Activated T-helper 17 cell treated with anti-CD3 and anti-CD28 coated beads, Interleukin-2, amount 50 U/mL, for 72 hours (primary cell): ENCODE measurements around the gene HDAC8. TPM values are rescaled to one million over a fixed set of nuclear protein-coding genes. Genes with fewer than 3 reads are reported as not detected.
"Not testable (repeated sequence)": the region's sequence is repeated elsewhere in the genome, so short reads cannot be mapped to it uniquely, and the experiment has no call there.

Experiments
- ATAC-seq: fragments of 150-1000 bp; cut with Tn5 transposase; replicated peaks from 2 replicates; pipeline ENCODE4 v1.10.0; 2021; ENCODE audit warnings: mild to moderate bottlenecking, moderate library complexity
- H3K27ac Mint-ChIP-seq: one replicate; pipeline ENCODE4 v1.8.0; 2022; ENCODE audit warnings: mixed read lengths
- H3K27me3 Mint-ChIP-seq: one replicate; pipeline ENCODE4 v1.8.0; 2022; ENCODE audit warnings: mixed read lengths
- H3K36me3 Mint-ChIP-seq: one replicate; pipeline ENCODE4 v1.8.0; 2022; ENCODE audit warnings: low read depth, mild to moderate bottlenecking, mixed read lengths
- H3K4me1 Mint-ChIP-seq: one replicate; pipeline ENCODE4 v1.8.0; 2022; ENCODE audit warnings: mixed read lengths
- H3K4me3 Mint-ChIP-seq: one replicate; pipeline ENCODE4 v1.8.0; 2022; ENCODE audit warnings: mild to moderate bottlenecking, mixed read lengths
- H3K9me3 Mint-ChIP-seq: one replicate; pipeline ENCODE4 v1.8.0; 2022; ENCODE audit warnings: mixed read lengths
- total RNA-seq, 2 donors: library from RNA; stranded (reverse); gene quantifications; one replicate each; pipeline ENCODE4 v1.2.3, GENCODE V29; 2022

Gene HDAC8
- total RNA-seq, 2 donors from 2014 or later, result 18.4 to 24.7 TPM

DNA sequence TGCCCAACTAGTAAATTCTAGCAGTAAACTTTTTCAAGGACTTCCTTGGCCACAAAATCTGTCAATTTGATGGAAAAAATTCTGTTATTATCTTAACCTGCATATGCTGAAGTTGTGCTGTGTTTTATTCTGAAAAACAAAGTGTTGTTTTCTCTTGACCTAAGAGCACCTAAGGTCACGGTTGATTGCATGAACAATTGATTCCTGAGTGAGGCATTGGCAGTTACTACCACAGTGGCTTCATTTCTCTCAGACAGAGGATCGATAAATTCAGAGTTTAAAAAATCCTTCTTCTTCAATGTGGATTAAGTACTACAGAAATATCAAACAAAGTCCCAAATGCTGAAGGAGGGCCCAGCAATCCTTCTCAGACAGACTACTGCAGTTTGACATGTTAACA, 6.2 kb downstream of the HDAC8 start:
- no peaks in the 10 kb centered on the region for H3K4me1 Mint-ChIP-seq
- H3K36me3 Mint-ChIP-seq, result peaks cover 70% of the 10 kb centered on the region
- no peak overlapping the region for H3K4me3 Mint-ChIP-seq
- no peak overlapping the region for H3K27ac Mint-ChIP-seq
- H3K27me3 Mint-ChIP-seq, result no peaks in the 10 kb centered on the region
- ATAC-seq, result no peak
- no peaks in the 10 kb centered on the region for H3K9me3 Mint-ChIP-seq

DNA sequence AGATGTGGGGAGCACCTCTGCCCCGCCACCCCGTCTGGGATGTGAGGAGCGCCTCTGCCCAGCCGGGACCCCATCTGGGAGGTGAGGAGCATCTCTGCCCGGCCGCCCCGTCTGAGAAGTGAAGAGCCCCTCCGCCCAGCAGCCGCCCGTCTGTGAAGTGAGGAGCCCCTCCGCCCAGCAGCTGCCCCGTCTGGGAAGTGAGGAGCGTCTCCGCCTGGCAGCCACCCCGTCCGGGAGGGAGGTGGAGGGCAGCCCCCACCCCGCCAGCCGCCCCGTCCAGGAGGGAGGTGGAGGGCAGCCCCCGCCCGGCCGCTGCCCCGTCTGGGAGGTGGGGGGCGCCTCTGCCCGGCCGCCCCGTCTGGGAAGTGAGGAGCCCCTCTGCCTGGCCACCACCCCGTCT, 13.0 kb downstream of the HDAC8 start:
- not testable (repeated sequence) for H3K4me3 Mint-ChIP-seq, H3K27me3 Mint-ChIP-seq, ATAC-seq, H3K27ac Mint-ChIP-seq, H3K9me3 Mint-ChIP-seq, H3K4me1 Mint-ChIP-seq
- H3K36me3 Mint-ChIP-seq, result peaks cover 46% of the 10 kb centered on the region

DNA sequence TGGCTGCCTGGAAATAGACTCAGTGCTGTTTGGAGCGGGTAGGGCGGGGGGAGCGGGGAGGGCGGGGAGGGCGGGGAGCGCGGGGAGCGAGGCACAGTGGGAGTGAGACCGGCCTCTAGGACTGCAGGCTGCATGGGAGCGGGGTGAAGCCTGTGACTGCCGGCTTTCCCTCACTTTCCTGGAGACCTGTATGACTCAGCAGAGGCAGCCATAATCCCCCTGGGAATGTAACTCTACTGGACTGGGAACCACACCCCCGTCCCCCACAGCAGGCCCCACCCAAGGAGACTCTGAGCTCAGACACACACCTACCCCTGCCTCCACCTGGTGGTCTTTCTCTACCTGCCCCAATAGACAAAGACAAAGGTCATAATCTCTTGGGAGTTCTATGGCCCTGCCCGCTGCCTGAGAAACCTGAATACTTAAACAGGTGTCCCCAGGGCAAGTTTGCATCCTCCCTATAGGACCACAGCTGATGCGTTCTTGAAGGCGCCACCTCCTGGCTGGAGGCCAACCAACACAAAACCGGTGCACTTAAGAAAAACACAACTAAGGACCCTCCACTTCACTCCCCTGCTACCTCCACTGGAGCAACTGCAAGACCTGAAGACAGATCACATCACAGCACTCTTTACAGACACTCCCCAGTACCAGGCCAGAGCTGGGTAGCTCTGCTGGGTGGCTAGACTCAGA, 18.0 kb downstream of the HDAC8 start:
- Mint-ChIP-seq H3K27ac (no peak overlapping the region), H3K36me3 (peaks cover 30% of the 10 kb centered on the region)

DNA sequence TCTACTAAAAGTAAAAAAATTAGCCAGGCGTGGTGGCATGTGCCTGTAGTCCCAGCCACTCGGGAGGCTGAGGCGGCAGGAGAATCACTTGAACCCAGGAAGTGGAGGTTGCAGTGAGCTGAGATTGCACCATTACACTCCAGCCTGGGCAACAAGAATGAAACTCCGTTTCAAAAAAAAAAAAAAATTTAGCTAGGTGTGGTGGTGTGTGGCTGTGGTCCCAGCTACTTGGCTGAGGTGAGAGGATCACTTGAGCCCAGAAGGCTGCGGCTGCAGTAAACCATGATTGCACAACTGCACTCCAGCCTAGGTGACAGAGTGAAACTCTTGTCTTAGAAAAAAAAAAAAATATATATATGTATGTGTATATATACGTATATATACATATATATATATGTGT, 20.2 kb downstream of the HDAC8 start:
- H3K27me3 Mint-ChIP-seq, ATAC-seq, H3K4me3 Mint-ChIP-seq, H3K9me3 Mint-ChIP-seq, H3K27ac Mint-ChIP-seq, H3K4me1 Mint-ChIP-seq: not testable (repeated sequence)
- peaks cover 17% of the 10 kb centered on the region for H3K36me3 Mint-ChIP-seq

More for the DNA sequence above, 18.0 kb downstream of the HDAC8 start:
- H3K27me3 Mint-ChIP-seq, result no peaks in the 10 kb centered on the region
- no peaks in the 10 kb centered on the region for H3K9me3 Mint-ChIP-seq
- H3K4me3 Mint-ChIP-seq, result no peak overlapping the region
- H3K4me1 Mint-ChIP-seq, result peaks cover 6% of the 10 kb centered on the region
- no peak for ATAC-seq

DNA sequence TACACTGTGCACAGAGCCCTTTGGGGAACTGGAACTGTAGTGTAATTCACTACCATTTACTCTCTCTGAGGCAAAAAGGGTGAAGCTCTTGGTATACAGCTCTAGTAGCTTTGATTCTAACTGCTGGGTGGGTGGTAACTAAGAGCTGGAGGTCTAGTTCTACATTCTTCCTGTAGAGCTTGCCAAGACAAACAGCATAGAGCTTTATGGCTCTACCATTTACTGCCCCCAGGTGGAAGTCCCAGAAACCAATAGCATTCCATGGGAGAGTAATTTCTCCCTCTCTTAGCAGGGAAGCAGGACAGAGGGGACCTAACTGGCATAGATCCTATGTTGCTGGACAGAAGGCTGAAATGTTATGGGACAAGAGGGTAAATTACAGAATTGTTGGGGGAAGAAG, 26.7 kb downstream of the HDAC8 start:
- H3K4me1 Mint-ChIP-seq, result no peaks in the 10 kb centered on the region
- H3K36me3 Mint-ChIP-seq, result peaks cover 18% of the 10 kb centered on the region
- no peak for ATAC-seq
- H3K27ac Mint-ChIP-seq, result no peak overlapping the region
- no peaks in the 10 kb centered on the region for H3K27me3 Mint-ChIP-seq
- H3K4me3 Mint-ChIP-seq, result no peak overlapping the region
- H3K9me3 Mint-ChIP-seq, result no peaks in the 10 kb centered on the region

DNA sequence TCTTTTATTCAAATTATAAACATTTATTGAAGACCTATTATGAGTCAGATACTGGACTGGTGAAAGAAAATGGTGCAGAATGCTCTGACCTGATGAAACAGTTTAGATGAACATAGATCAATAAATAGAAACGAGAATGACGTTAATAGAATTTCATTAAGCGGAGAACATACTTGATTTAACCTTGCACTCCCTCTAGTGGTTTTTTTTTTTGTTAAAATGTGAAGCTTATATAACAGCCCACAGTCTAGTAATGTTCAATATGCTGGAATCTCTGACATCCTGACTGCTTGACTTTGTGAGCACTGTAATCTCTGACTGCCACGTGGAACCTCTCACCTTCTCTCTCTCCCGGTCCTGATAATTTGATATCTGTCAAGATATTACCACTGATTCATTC, 32.3 kb downstream of the HDAC8 start:
- Mint-ChIP-seq H3K4me3 (no peak overlapping the region), H3K27ac (no peak overlapping the region), H3K9me3 (no peaks in the 10 kb centered on the region), H3K36me3 (peaks cover 10% of the 10 kb centered on the region), H3K27me3 (no peaks in the 10 kb centered on the region), H3K4me1 (no peaks in the 10 kb centered on the region)
- ATAC-seq, result no peak

DNA sequence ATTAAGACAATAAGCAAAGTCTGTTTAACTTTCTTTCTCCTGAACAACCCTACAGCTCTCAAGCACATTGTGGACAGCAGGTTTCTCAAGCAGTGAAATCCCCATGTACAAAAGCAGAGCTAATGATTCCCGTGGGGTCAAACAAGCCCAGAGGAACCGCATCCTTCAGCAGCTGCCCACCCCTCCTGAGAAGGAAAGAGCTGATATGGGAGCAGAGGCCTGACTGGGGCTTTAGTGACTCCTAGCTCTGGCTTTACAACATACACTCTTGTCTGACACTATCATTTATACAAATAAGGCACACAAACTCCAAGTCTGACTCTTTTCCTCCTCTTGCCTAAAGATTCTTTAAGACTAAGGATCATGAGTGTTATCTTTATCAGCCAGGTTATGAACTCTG, 32.8 kb downstream of the HDAC8 start:
- Mint-ChIP-seq H3K4me1 (no peaks in the 10 kb centered on the region), H3K9me3 (no peaks in the 10 kb centered on the region), H3K4me3 (no peak overlapping the region), H3K36me3 (peaks cover 10% of the 10 kb centered on the region), H3K27ac (no peak overlapping the region), H3K27me3 (no peaks in the 10 kb centered on the region)
- ATAC-seq, result no peak

DNA sequence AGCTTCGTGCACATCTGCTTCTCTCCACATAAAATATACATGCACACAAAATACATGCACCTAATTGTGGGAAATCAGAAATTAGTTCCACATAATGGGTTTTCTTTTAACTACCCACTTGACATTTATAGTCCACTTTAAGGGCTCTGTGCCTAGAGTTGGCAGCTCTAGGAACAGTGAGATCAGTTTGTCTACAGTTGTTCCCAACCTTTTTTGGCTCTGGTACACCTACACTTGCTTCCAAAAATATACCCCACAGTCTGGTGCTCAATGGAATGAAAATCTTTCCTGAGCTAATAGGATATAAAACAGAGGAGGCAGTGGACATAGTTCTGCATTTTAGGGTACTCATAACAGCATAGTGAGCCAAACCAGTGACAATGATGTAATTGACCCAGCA, 36.1 kb downstream of the HDAC8 start:
- no peak for ATAC-seq
- H3K4me1 Mint-ChIP-seq, result no peaks in the 10 kb centered on the region
- H3K27me3 Mint-ChIP-seq, result no peaks in the 10 kb centered on the region
- H3K9me3 Mint-ChIP-seq, result no peaks in the 10 kb centered on the region
- no peak overlapping the region for H3K4me3 Mint-ChIP-seq
- H3K27ac Mint-ChIP-seq, result no peak overlapping the region
- H3K36me3 Mint-ChIP-seq, result peaks cover 5% of the 10 kb centered on the region

DNA sequence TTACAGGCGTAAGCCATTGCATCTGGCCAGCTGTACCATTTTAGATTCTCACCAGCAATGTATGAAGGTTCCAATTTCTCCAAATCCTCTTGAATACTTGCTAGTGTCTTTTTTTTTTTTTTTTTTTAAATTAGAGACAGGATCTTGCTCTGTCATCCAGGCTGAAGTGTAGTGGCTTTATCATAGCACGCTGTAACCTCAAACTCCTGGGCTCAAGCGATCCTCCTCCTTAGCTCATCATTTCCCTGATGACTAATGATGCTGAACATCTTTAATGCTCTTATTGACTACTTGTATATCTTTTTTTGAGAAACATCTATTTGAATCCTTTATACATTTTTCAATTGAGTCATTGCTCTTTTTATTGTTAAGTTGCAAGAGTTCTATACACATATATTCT, 40.3 kb downstream of the HDAC8 start:
- peaks cover 3% of the 10 kb centered on the region for H3K9me3 Mint-ChIP-seq

DNA sequence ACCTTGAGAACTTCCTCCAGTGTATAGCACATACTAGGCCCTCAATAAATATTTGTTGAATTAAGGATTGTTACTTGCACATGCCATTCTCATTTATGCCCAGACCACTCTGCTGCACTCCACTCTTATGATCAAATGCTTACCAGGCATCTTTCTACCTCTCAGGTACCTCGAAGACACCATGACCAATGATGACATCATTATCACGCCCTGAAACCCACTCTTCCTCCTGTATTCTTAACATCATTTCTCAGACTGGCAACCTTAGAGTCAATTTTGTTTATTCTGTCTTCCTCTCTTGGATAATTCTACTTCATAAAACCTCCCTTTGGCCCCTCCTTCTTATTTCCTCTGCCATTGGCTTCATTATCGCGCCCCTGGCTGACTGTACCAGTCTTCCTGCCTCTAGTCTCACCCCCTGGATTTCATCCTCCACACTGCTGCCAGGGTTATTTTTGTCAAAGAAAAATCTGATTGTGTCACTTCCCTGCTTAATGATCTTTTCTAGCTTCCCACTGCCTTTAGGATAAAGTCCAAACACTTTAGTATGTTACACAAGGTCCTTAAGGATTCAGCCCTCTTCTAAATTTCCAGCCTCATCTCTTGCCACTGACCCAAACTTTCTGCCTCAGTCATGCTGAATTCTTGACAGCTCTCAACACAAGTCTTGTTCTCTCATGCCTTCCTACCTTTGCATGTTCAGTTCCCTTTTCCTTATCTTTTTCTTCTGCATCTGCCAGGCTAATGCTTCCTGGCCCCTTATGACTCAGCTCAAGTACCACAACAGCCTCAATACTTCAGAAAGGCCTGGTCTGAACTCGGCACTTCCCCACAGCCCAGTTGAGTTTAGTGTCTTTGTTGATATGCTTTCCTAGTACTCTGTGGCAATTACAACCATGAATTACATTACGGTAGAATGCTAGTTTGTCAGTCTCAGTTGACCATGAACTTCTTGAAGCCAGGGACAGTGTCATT, 45.8 kb downstream of the HDAC8 start:
- Mint-ChIP-seq H3K4me3 (no peak overlapping the region), H3K4me1 (peaks cover 7% of the 10 kb centered on the region), H3K9me3 (peaks cover 3% of the 10 kb centered on the region), H3K36me3 (peaks cover 12% of the 10 kb centered on the region), H3K27ac (peak overlapping the region; percentile 60), H3K27me3 (no peaks in the 10 kb centered on the region)
- peak; percentile 12 for ATAC-seq

More for the DNA sequence above, 40.3 kb downstream of the HDAC8 start:
- H3K4me3 Mint-ChIP-seq, result no peak overlapping the region
- H3K4me1 Mint-ChIP-seq, result peaks cover under 1% of the 10 kb centered on the region
- ATAC-seq, result no peak
- no peaks in the 10 kb centered on the region for H3K36me3 Mint-ChIP-seq
- no peaks in the 10 kb centered on the region for H3K27me3 Mint-ChIP-seq
- no peak overlapping the region for H3K27ac Mint-ChIP-seq

DNA sequence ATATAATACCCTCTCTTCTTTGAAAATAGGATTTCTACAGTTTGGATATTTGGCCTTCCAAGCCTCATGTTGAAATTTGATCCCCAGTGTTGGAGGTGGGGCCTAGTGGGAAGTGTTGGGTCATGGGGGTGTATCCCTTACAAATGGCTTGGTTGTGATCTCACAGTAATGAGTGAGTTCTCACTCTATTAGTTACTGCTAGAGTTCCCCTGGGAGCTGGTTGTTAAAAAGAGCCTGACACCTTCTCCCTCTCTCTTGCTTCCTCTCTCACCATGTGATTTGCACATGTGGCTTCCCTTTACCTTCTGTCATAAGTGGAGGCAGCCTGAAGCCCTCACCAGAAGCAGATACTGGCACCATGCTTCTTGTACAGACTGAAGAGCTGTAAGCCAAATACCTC, 73.9 kb downstream of the HDAC8 start:
- Mint-ChIP-seq H3K9me3 (peaks cover 5% of the 10 kb centered on the region), H3K36me3 (peaks cover 16% of the 10 kb centered on the region), H3K4me3 (no peak overlapping the region), H3K4me1 (peaks cover 3% of the 10 kb centered on the region), H3K27ac (no peak overlapping the region), H3K27me3 (no peaks in the 10 kb centered on the region)
- ATAC-seq, result no peak

DNA sequence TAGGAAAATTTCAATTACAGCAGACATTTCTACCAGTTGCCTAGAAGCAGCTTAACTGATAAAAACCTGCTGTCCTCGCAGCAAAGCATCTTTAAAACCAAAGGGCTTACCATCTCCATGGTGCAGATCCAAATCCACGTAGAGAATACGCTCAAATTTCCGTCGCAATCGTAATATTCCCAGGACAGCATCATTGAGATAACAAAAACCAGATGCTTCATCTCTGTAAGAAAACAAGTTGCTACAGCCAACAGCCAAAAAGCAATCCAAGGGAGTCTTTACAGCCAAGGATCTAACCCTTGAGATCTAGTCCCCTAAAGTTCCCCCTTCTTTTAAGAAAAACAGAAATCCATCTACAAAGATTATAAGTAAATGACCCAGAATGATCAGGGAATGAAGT, 77.6 kb downstream of the HDAC8 start:
- no peak for ATAC-seq
- Mint-ChIP-seq H3K9me3 (no peaks in the 10 kb centered on the region), H3K4me3 (no peak overlapping the region), H3K4me1 (no peaks in the 10 kb centered on the region), H3K27me3 (no peaks in the 10 kb centered on the region), H3K36me3 (peaks cover 39% of the 10 kb centered on the region), H3K27ac (no peak overlapping the region)

DNA sequence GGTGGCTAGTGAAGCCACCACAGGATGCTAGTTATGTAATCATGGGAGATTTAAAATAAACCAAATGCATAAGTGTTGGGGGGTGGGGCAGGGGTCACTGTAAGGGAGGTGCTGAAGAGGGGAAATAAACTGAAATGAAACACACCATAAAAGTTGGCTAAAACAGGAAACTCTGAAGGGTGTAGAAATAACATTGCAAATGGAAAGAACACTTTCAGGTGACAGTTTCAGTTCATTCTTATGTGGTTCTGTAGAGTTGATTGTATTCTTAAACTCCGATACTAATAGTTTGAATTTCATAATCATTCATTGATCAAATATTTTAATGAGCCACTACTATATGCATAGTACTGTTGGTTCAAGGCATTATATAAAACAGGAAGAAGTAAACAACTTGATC, 80.1 kb downstream of the HDAC8 start:
- H3K4me1 Mint-ChIP-seq, result no peaks in the 10 kb centered on the region
- no peak overlapping the region for H3K27ac Mint-ChIP-seq
- H3K9me3 Mint-ChIP-seq, result no peaks in the 10 kb centered on the region
- peaks cover 59% of the 10 kb centered on the region for H3K36me3 Mint-ChIP-seq
- H3K27me3 Mint-ChIP-seq, result no peaks in the 10 kb centered on the region
- H3K4me3 Mint-ChIP-seq, result no peak overlapping the region
- ATAC-seq, result no peak

DNA sequence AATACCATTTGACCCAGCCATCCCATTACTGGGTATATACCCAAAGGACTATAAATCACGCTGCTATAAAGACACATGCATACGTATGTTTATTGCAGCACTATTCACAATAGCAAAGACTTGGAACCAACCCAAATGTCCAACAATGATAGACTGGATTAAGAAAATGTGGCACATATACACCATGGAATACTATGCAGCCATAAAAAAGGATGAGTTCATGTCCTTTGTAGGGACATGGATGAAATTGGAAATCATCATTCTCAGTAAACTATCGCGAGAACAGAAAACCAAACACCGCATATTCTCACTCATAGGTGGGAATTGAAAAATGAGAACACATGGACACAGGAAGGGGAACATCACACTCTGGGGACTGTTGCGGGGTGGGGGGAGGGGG, 82.4 kb downstream of the HDAC8 start:
- H3K27me3 Mint-ChIP-seq, H3K4me1 Mint-ChIP-seq, H3K9me3 Mint-ChIP-seq, H3K4me3 Mint-ChIP-seq, H3K27ac Mint-ChIP-seq, ATAC-seq: not testable (repeated sequence)
- peaks cover 75% of the 10 kb centered on the region for H3K36me3 Mint-ChIP-seq

DNA sequence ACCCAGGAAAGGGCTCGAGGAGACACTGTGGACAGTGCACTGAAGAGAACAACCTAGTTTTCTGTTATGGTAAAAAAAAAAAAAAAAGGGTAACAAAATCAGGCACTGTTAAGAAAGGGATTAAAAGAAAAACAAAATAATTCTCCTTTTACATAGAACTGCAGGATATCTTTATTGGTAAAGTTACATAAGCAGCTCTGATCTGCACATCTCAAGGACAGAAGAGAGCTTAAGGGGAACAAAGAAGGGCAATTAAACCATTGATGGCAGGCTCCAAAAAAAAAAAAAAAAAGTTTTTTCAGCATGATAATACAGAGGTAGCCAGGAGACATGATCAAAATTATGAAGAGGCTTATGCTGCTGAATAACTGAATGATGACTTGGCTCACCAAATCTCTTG, 85.0 kb downstream of the HDAC8 start:
- H3K36me3 Mint-ChIP-seq, result peaks cover 60% of the 10 kb centered on the region
- no peaks in the 10 kb centered on the region for H3K27me3 Mint-ChIP-seq
- no peaks in the 10 kb centered on the region for H3K4me1 Mint-ChIP-seq
- H3K27ac Mint-ChIP-seq, result no peak overlapping the region
- H3K9me3 Mint-ChIP-seq, result no peaks in the 10 kb centered on the region
- ATAC-seq, result no peak
- no peak overlapping the region for H3K4me3 Mint-ChIP-seq
